Calu3 (cell line): ENCODE results near the gene CCDC148. TPM values are rescaled to one million over a fixed set of nuclear protein-coding genes. Genes with fewer than 3 reads are reported as not detected.
"Not testable (repeated sequence)": the region's sequence is repeated elsewhere in the genome, so short reads cannot be mapped to it uniquely, and the experiment has no call there.

Experiments
- BruUV-seq: library from RNA; stranded (reverse); fragments of 400-500 nt; replicated peaks from 2 replicates; lab custom pipeline; 2021; lab: Mats Ljungman, UMichigan
- CTCF ChIA-PET: fragments of 300-600 bp; sonication (Branson Sonifier 250); formaldehyde crosslinking; loops from one replicate; lab custom pipeline; 2022; ENCODE audit warnings: antibody characterized with exemption; lab: Charles Lee
- DNase-seq: peaks from one replicate; pipeline ENCODE4 v3.0.0; 2022
- H3K27ac Mint-ChIP-seq: one replicate; pipeline ENCODE4 v1.8.0; 2022; ENCODE audit warnings: mixed read lengths; ENCODE audit not compliant: unreplicated experiment
- H3K27me3 Mint-ChIP-seq: one replicate; pipeline ENCODE4 v1.8.0; 2022; ENCODE audit warnings: mixed read lengths; ENCODE audit not compliant: unreplicated experiment
- H3K36me3 Mint-ChIP-seq: one replicate; pipeline ENCODE4 v1.8.0; 2022; ENCODE audit warnings: mild to moderate bottlenecking, moderate library complexity, mixed read lengths; ENCODE audit not compliant: insufficient read depth, unreplicated experiment
- H3K4me1 Mint-ChIP-seq: one replicate; pipeline ENCODE4 v1.8.0; 2022; ENCODE audit warnings: mild to moderate bottlenecking, low read depth, mixed read lengths; ENCODE audit not compliant: unreplicated experiment
- H3K4me3 Mint-ChIP-seq: one replicate; pipeline ENCODE4 v1.8.0; 2022; ENCODE audit warnings: mild to moderate bottlenecking, low read depth, moderate library complexity, mixed read lengths; ENCODE audit not compliant: unreplicated experiment
- H3K9me3 Mint-ChIP-seq: one replicate; pipeline ENCODE4 v1.8.0; 2022; ENCODE audit warnings: low read depth, mixed read lengths; ENCODE audit not compliant: unreplicated experiment
- intact Hi-C: fragments of 100-400 bp; cut with micrococcal nuclease; formaldehyde crosslinking; loops from one replicate; pipeline ENCODE4 v1.10.0; 2022; ENCODE audit not compliant: unreplicated experiment
- total RNA-seq: library from RNA; stranded (reverse); gene quantifications from 2 replicates; pipeline ENCODE4 v1.2.3, GENCODE V29; 2022
- TF ChIP-seq, protein P1 (sequence below): fragments of 200-600 bp; IDR thresholded peaks from one replicate; pipeline ENCODE4 v1.8.0; 2022; ENCODE audit warnings: antibody characterized with exemption; ENCODE audit not compliant: unreplicated experiment

CCDC148 gene
- total RNA-seq, 1 experiment from 2014 or later, result 5.1 TPM

DNA sequence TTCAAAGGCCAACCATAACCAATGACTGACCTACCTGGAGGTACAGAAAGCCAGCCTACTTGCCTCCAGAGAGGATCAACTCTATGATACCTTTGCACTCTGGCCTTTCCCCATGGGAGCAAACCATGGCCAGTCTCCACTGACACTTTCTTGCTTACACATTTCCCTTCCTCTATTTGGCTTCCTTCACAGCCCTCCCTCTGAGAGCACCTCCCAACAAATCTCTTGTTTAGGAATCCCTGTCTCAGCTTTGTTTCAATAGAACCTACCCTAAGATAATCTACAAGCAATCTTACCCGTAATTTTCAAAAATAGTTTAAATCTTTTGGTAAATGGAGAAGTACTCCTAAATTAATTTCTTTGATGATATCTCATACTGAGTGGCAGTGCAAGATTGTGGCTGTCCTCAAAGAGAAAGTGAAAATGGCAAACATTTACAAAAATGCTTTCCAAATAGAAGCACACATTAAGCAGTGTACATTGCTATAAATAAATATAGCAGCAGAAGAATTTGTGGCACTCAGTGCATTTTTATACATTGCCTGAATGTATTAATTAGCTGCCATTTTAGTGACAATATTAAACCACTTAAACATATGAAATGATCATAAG lies 140.6 kb downstream of the CCDC148 start:
- H3K9me3 Mint-ChIP-seq, result peaks cover 2% of the 10 kb centered on the region
- TF ChIP-seq, protein P1, sequence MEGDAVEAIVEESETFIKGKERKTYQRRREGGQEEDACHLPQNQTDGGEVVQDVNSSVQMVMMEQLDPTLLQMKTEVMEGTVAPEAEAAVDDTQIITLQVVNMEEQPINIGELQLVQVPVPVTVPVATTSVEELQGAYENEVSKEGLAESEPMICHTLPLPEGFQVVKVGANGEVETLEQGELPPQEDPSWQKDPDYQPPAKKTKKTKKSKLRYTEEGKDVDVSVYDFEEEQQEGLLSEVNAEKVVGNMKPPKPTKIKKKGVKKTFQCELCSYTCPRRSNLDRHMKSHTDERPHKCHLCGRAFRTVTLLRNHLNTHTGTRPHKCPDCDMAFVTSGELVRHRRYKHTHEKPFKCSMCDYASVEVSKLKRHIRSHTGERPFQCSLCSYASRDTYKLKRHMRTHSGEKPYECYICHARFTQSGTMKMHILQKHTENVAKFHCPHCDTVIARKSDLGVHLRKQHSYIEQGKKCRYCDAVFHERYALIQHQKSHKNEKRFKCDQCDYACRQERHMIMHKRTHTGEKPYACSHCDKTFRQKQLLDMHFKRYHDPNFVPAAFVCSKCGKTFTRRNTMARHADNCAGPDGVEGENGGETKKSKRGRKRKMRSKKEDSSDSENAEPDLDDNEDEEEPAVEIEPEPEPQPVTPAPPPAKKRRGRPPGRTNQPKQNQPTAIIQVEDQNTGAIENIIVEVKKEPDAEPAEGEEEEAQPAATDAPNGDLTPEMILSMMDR, result no peak
- no peak overlapping the region for H3K4me3 Mint-ChIP-seq
- H3K27ac Mint-ChIP-seq, result no peak overlapping the region
- BruUV-seq, result no TSS peak
- peaks cover 9% of the 10 kb centered on the region for H3K4me1 Mint-ChIP-seq
- no peaks in the 10 kb centered on the region for H3K27me3 Mint-ChIP-seq
- no peaks in the 10 kb centered on the region for H3K36me3 Mint-ChIP-seq
- CTCF ChIA-PET, result no interaction called here
- intact Hi-C loops, result no loop called here
- no peak for DNase-seq

DNA sequence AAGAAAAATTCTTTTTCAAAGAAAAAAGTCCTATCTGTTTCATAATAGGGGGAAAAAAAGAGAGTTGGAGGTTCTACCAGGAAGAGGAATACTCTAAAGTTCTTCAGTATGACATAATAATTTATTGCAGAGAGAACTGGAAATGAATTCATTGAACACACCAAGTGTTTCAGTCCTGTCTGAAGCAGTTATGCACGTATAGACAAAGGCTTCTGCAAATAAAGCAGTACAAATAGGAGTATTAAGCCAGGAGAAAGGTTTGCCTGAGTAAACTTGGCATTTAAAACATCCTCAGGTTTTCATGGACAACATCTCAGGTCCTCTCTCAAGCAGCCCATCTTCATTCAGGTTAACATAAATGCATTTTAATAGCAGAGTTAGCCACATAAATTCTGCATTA lies 141.6 kb downstream of the CCDC148 start:
- CTCF ChIA-PET, result no interaction called here
- no peak overlapping the region for H3K4me3 Mint-ChIP-seq
- intact Hi-C loops, result no loop called here

DNA sequence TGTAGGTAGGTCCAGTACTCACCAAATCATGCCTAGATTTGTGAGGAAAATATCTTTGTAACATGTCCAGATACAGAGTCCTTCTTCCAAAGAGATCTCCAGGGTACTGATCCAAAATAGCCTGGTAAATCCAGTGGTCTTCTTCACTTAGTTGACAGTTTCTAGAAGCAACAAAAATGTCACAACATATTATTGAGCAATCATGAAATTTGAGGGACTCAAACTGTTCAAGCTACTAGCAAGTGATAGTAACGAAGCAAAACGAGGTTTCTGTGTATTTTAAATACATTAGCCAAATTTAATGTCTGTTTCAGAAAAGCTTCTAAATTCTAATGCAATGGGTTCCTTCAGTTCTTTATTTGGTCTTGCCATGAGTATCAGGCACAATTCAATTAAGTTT lies 142.8 kb downstream of the CCDC148 start:
- intact Hi-C loops, result no loop called here
- Mint-ChIP-seq H3K9me3 (peaks cover 2% of the 10 kb centered on the region), H3K36me3 (no peaks in the 10 kb centered on the region), H3K4me1 (peaks cover 9% of the 10 kb centered on the region), H3K4me3 (no peak overlapping the region), H3K27ac (no peak overlapping the region), H3K27me3 (no peaks in the 10 kb centered on the region)
- no peak for DNase-seq
- TF ChIP-seq, protein P1, result no peak
- CTCF ChIA-PET, result no interaction called here
- BruUV-seq, result no TSS peak

More for the DNA sequence above, 141.6 kb downstream of the CCDC148 start:
- DNase-seq, result no peak
- H3K4me1 Mint-ChIP-seq, result peaks cover 9% of the 10 kb centered on the region
- H3K9me3 Mint-ChIP-seq, result peaks cover 2% of the 10 kb centered on the region
- no peak overlapping the region for H3K27ac Mint-ChIP-seq
- TF ChIP-seq, protein P1, result no peak
- no peaks in the 10 kb centered on the region for H3K27me3 Mint-ChIP-seq
- BruUV-seq, result no TSS peak
- H3K36me3 Mint-ChIP-seq, result no peaks in the 10 kb centered on the region

DNA sequence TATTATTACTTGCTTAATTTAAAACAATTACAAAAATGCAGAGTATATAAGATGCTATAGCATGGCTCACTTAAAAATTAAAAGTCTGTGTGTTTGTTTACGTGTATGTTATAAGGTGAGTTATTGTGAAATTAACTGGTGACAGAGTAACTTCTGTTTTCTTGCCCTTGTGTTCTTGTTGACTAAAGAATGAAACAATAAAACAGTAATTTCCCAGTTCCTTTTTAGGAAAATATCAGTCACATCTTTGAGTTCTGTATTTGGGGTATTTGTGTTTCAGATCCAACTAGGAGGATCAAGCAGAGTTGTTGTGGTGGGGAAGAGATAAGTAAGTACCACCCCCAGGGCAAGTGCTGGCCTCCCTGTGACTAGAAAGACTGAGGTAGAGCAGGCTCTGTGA lies 143.6 kb downstream of the CCDC148 start:
- no peak overlapping the region for H3K4me3 Mint-ChIP-seq
- BruUV-seq, result no TSS peak
- peaks cover 2% of the 10 kb centered on the region for H3K9me3 Mint-ChIP-seq
- H3K36me3 Mint-ChIP-seq, result no peaks in the 10 kb centered on the region
- peaks cover 5% of the 10 kb centered on the region for H3K4me1 Mint-ChIP-seq
- H3K27ac Mint-ChIP-seq, result no peak overlapping the region
- CTCF ChIA-PET, result no interaction called here
- TF ChIP-seq, protein P1, result no peak
- intact Hi-C loops, result no loop called here
- no peaks in the 10 kb centered on the region for H3K27me3 Mint-ChIP-seq
- DNase-seq, result no peak

DNA sequence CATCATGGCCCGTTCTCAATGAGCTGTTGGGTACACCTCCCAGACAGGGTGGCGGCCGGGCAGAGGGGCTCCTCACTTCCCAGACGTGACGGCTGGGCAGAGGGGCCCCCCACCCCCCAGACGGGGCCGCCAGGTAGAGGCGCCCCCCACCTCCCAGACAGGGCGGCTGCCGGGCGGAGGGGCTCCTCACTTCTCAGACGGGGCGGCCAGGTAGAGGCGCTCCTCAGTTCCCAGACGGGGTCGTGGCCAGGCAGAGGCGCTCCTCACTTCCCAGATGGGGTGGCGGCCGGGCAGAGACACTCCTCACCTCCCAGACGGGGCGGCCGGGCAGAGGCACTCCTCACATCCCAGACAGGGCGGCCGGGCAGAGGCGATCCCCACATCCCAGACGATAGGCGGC lies 146.1 kb downstream of the CCDC148 start:
- H3K9me3 Mint-ChIP-seq, CTCF ChIA-PET, DNase-seq, H3K27ac Mint-ChIP-seq, H3K36me3 Mint-ChIP-seq, H3K27me3 Mint-ChIP-seq, H3K4me1 Mint-ChIP-seq, intact Hi-C loops, H3K4me3 Mint-ChIP-seq, BruUV-seq: not testable (repeated sequence)
